DOHH2 (cell line): ENCODE data around the gene SPDL1.

Source experiments
- CTCF ChIP-seq: fragments of 200-600 bp; sonication (generic); IDR thresholded peaks from one replicate; pipeline ENCODE4 v1.5.1; 2014; ENCODE audit warnings: antibody characterized with exemption, mild to moderate bottlenecking, low read depth, low read length; ENCODE audit not compliant: poor library complexity, severe bottlenecking
- EZH2phosphoT487 ChIP-seq: fragments of 200-600 bp; sonication (generic); IDR thresholded peaks from 2 replicates; pipeline ENCODE4 v1.6.1; 2017; ENCODE audit warnings: borderline replicate concordance, mild to moderate bottlenecking, antibody characterized with exemption, low read length, moderate library complexity, mixed read lengths

DNA sequence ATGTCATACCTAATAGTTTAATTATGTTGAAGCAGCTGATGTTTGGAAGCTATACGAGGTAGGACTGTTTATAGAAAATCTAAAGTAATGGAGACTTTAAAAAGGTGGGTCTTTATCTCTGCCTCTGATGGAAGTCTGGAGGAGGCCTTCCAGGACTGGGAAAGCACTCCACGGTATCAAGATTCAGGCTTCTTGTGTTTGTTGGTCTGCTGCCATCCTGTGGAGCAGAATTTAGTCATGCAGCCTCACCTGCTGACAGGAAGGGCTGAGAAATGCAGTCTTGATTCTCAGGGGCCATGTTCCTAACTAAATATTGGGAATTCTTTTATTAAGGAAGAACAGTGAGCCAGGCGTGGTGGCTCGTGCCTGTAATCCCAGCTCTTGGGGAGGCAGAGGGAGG is 15.9 kb downstream of the SPDL1 start:
- TF ChIP-seq EZH2phosphoT487, result no peak
- TF ChIP-seq CTCF, result no peak
